Loucy (cell line): ENCODE results near the gene DOCK3.

Experiments
- H2AFZ ChIP-seq: fragments of 200-600 bp; sonication (generic); 2 replicates; pipeline ENCODE4 v1.6.0; 2016; ENCODE audit warnings: antibody characterized with exemption, mild to moderate bottlenecking, low read length, moderate library complexity
- H3F3A ChIP-seq: fragments of 200-600 bp; 2 replicates; pipeline ENCODE4 v1.6.0; 2016; ENCODE audit warnings: antibody characterized with exemption, low read depth, mild to moderate bottlenecking
- H3K27me3 ChIP-seq: fragments of 200-600 bp; sonication (generic); 2 replicates; pipeline ENCODE4 v1.6.1; 2014; ENCODE audit warnings: low read length, mild to moderate bottlenecking; ENCODE audit not compliant: insufficient read depth, poor library complexity, severe bottlenecking
- H3K36me3 ChIP-seq: fragments of 200-600 bp; sonication (generic); 2 replicates; pipeline ENCODE4 v1.6.1; 2016; ENCODE audit warnings: low read length; ENCODE audit not compliant: insufficient read depth
- H3K4me1 ChIP-seq: fragments of 200-600 bp; sonication (generic); 2 replicates; pipeline ENCODE4 v1.5.1; 2014; ENCODE audit warnings: low read length, mild to moderate bottlenecking; ENCODE audit not compliant: insufficient read depth, poor library complexity, severe bottlenecking
- H3K4me2 ChIP-seq: fragments of 200-600 bp; sonication (generic); 2 replicates; pipeline ENCODE4 v1.6.0; 2014; ENCODE audit warnings: antibody characterized with exemption, low read length, low read depth, mild to moderate bottlenecking; ENCODE audit not compliant: poor library complexity, severe bottlenecking
- H3K4me3 ChIP-seq: fragments of 200-600 bp; sonication (generic); 2 replicates; pipeline ENCODE4 v1.5.1; 2014; ENCODE audit warnings: low read length, mild to moderate bottlenecking, mixed read lengths; ENCODE audit not compliant: poor library complexity, severe bottlenecking
- H3K79me2 ChIP-seq: fragments of 200-600 bp; sonication (generic); 2 replicates; pipeline ENCODE4 v1.6.1; 2014; ENCODE audit warnings: low read length; ENCODE audit not compliant: insufficient read depth
- H3K9ac ChIP-seq: fragments of 200-600 bp; sonication (generic); 2 replicates; pipeline ENCODE4 v1.6.0; 2014; ENCODE audit warnings: mild to moderate bottlenecking, low read depth, low read length, moderate library complexity; ENCODE audit not compliant: poor library complexity, severe bottlenecking
- H3K9me2 ChIP-seq: fragments of 200-600 bp; sonication (generic); replicated peaks from 2 replicates; pipeline ENCODE4 v1.6.1; 2016; ENCODE audit warnings: low read depth, low read length, mixed read lengths
- H3K9me3 ChIP-seq: fragments of 200-600 bp; sonication (generic); 2 replicates; pipeline ENCODE4 v1.6.1; 2014; ENCODE audit warnings: mild to moderate bottlenecking, antibody characterized with exemption, low read length, low read depth; ENCODE audit not compliant: insufficient read depth
- H4K20me1 ChIP-seq: fragments of 200-600 bp; sonication (generic); 2 replicates; pipeline ENCODE4 v1.6.0; 2014; ENCODE audit warnings: antibody characterized with exemption, low read length, mild to moderate bottlenecking; ENCODE audit not compliant: insufficient read depth, poor library complexity, severe bottlenecking
- CTCF ChIP-seq: fragments of 200-600 bp; sonication (generic); conservative IDR thresholded peaks from 2 replicates; pipeline ENCODE4 v1.5.1; 2014; ENCODE audit warnings: mild to moderate bottlenecking, antibody characterized with exemption, low read length
- EZH2phosphoT487 ChIP-seq: fragments of 200-600 bp; IDR thresholded peaks from 2 replicates; pipeline ENCODE4 v1.6.1; 2018; ENCODE audit warnings: antibody characterized with exemption, mild to moderate bottlenecking, moderate library complexity, borderline replicate concordance

Gene DOCK3

GRCh38 chr3:50627407-50628051 lies 47.2 kb upstream of the DOCK3 start:
- Histone ChIP-seq H3K9me2 (no peaks in the 10 kb centered on the region), H3K4me1 (peaks cover 97% of the 10 kb centered on the region), H3K4me3 (peak overlapping the region; percentile 38), H3K27me3 (no peaks in the 10 kb centered on the region), H3K9me3 (no peaks in the 10 kb centered on the region), H3K79me2 (peaks cover 99% of the 10 kb centered on the region), H2AFZ (no peak overlapping the region), H3K9ac (peak overlapping the region; percentile 98), H4K20me1 (peaks cover 53% of the 10 kb centered on the region), H3K36me3 (peaks cover 9% of the 10 kb centered on the region; the same call in 1 of the 2 replicates), H3F3A (peaks cover 19% of the 10 kb centered on the region; the same call in 1 of the 2 replicates), H3K4me2 (peak overlapping the region; percentile 95)
- TF ChIP-seq CTCF (peak; percentile 78), EZH2phosphoT487 (no peak)

GRCh38 chr3:50628601-50629000 lies 46.1 kb upstream of the DOCK3 start:
- Histone ChIP-seq H3K36me3 (peaks cover 8% of the 10 kb centered on the region; the same call in 1 of the 2 replicates), H3K9me2 (no peaks in the 10 kb centered on the region), H3K4me2 (peak overlapping the region; percentile 95), H3K4me1 (peaks cover 97% of the 10 kb centered on the region), H3K9me3 (no peaks in the 10 kb centered on the region), H3K27me3 (no peaks in the 10 kb centered on the region), H3F3A (peaks cover 18% of the 10 kb centered on the region; the same call in 1 of the 2 replicates), H2AFZ (no peak overlapping the region), H3K4me3 (no peak overlapping the region), H3K79me2 (peaks cover 99% of the 10 kb centered on the region), H3K9ac (peak overlapping the region; percentile 98), H4K20me1 (peaks cover 62% of the 10 kb centered on the region)
- TF ChIP-seq EZH2phosphoT487, result no peak
- TF ChIP-seq CTCF, result no peak

GRCh38 chr3:50630394-50630793 lies 44.3 kb upstream of the DOCK3 start:
- peaks cover 16% of the 10 kb centered on the region; the same call in 1 of the 2 replicates for H3F3A ChIP-seq
- no peak overlapping the region for H2AFZ ChIP-seq
- H3K9ac ChIP-seq, result peak overlapping the region; percentile 98
- peak overlapping the region; percentile 31 for H3K4me3 ChIP-seq
- peaks cover 99% of the 10 kb centered on the region for H3K79me2 ChIP-seq
- no peaks in the 10 kb centered on the region for H3K9me2 ChIP-seq
- no peak for TF ChIP-seq EZH2phosphoT487
- no peak for TF ChIP-seq CTCF
- peaks cover 87% of the 10 kb centered on the region for H3K4me1 ChIP-seq
- no peaks in the 10 kb centered on the region for H3K9me3 ChIP-seq
- peak overlapping the region; percentile 95 for H3K4me2 ChIP-seq
- H3K36me3 ChIP-seq, result peaks cover 14% of the 10 kb centered on the region; the same call in 1 of the 2 replicates
- H3K27me3 ChIP-seq, result no peaks in the 10 kb centered on the region
- peaks cover 64% of the 10 kb centered on the region for H4K20me1 ChIP-seq
